K562 (cell line): Measurements from ENCODE around the gene OSTF1. TPM values are rescaled to one million over a fixed set of nuclear protein-coding genes. Genes with fewer than 3 reads are reported as not detected.

Source experiments
- ATAC-seq: fragments of 200-7000 bp; cut with Tn5 transposase; 3 replicates; pipeline ENCODE4 v1.9.1; 2020; ENCODE audit warnings: moderate library complexity
- BruUV-seq: library from RNA; stranded (reverse); fragments of 400-500 nt; replicated peaks from 2 replicates; lab custom pipeline; 2021; lab: Mats Ljungman, UMichigan
- CTCF ChIA-PET: fragments of 300-600 bp; formaldehyde crosslinking; extraction: SDS; loops from one replicate; lab custom pipeline; 2021; ENCODE audit warnings: low intra/inter-chr PET ratio; lab: Yijun Ruan, JAX
- POLR2A ChIA-PET: fragments of 300-600, 350-650 bp; sonication (Branson Sonifier 250); formaldehyde crosslinking; extraction: SDS; loops from one replicate; lab custom pipeline; 2021; ENCODE audit warnings: antibody characterized with exemption, inconsistent platforms; lab: Yijun Ruan, JAX
- DNase-seq, 4 experiments: peaks; one replicate each; pipeline versions ENCODE4 v3.0.0 to v3.0.0-alpha.2; 2011 to 2018; ENCODE audit warnings: low spot score in 3 of 4, mixed read lengths in 3 of 4; ENCODE audit errors: extremely low read depth in 1 of 4
- FAIRE-seq: peaks from 2 replicates; lab custom pipeline; 2011; peaks lifted over from hg19 to GRCh38; lab: Jason Lieb, UNC
- H2AFZ ChIP-seq: 2 replicates; pipeline ENCODE4 v1.6.0; 2011; ENCODE audit warnings: low read depth, low read length, control low read depth, inconsistent platforms
- H3K27ac ChIP-seq: fragments of 200-600 bp; 3 replicates; pipeline ENCODE4 v1.8.0; 2011; ENCODE audit warnings: low read depth, mild to moderate bottlenecking, control low read depth, inconsistent platforms, low read length, moderate library complexity, mixed read lengths; ENCODE audit errors: extremely low read depth
- H3K27me3 ChIP-seq, 2 experiments: fragments of 300-600 bp in 1 of 2; 2 replicates in 1 of 2; 3 replicates in 1 of 2; pipeline versions ENCODE4 v1.6.0 to v1.8.0; 2011; ENCODE audit warnings: inconsistent platforms in 2 of 2, low read length in 2 of 2, mild to moderate bottlenecking in 1 of 2, mixed read lengths in 1 of 2, moderate library complexity in 1 of 2; ENCODE audit not compliant: control insufficient read depth in 2 of 2, insufficient read depth in 2 of 2
- H3K36me3 ChIP-seq: fragments of 300-600 bp; 3 replicates; pipeline ENCODE4 v1.8.0; 2011; ENCODE audit warnings: mild to moderate bottlenecking, low read length, inconsistent platforms; ENCODE audit not compliant: control insufficient read depth, insufficient read depth
- H3K4me1 ChIP-seq, 2 experiments: fragments of 200-600 bp in 1 of 2; replicated peaks in 1 of 2; 2 replicates in 1 of 2; 3 replicates in 1 of 2; pipeline versions ENCODE4 v1.5.1 to v1.8.0; 2011; ENCODE audit warnings: inconsistent platforms in 2 of 2, low read length in 2 of 2, mild to moderate bottlenecking in 1 of 2, mixed read lengths in 1 of 2, moderate library complexity in 1 of 2; ENCODE audit not compliant: control insufficient read depth in 2 of 2, insufficient read depth in 2 of 2
- H3K4me2 ChIP-seq: 2 replicates; pipeline ENCODE4 v1.6.1; 2011; ENCODE audit warnings: low read length, control low read depth, inconsistent platforms, mixed read lengths; ENCODE audit not compliant: insufficient read depth
- H3K4me3 ChIP-seq: fragments of 200-600 bp; sonication (generic), shearing (Covaris generic); 2 replicates; pipeline ENCODE4 v1.5.1; 2016; ENCODE audit warnings: control low read depth, inconsistent platforms
- H3K79me2 ChIP-seq: fragments of 200-600 bp; 3 replicates; pipeline ENCODE4 v1.8.0; 2011; ENCODE audit warnings: low read length, inconsistent platforms; ENCODE audit not compliant: control insufficient read depth, insufficient read depth
- H3K9ac ChIP-seq, 2 experiments: 2 replicates each; pipeline versions ENCODE4 v1.6.0 to v1.6.1; 2011; ENCODE audit warnings: low read depth in 2 of 2, low read length in 2 of 2, control low read depth in 1 of 2, inconsistent platforms in 1 of 2, mild to moderate bottlenecking in 1 of 2, mixed read lengths in 1 of 2; ENCODE audit not compliant: insufficient read depth in 1 of 2
- H3K9me1 ChIP-seq: one replicate; pipeline ENCODE4 v1.6.0; 2011; ENCODE audit warnings: inconsistent platforms, mild to moderate bottlenecking, low read length, moderate library complexity; ENCODE audit not compliant: control insufficient read depth, insufficient read depth
- H3K9me3 ChIP-seq: replicated peaks from 2 replicates; pipeline ENCODE4 v1.5.1; 2011; ENCODE audit warnings: low read depth, low read length, inconsistent platforms; ENCODE audit not compliant: control insufficient read depth, insufficient read depth
- H4K20me1 ChIP-seq: replicated peaks from 2 replicates; pipeline ENCODE4 v1.6.1; 2011; ENCODE audit warnings: low read length, inconsistent platforms, mixed read lengths; ENCODE audit not compliant: control insufficient read depth, insufficient read depth
- CAMTA2 ChIP-seq: fragments of 250-450 bp; sonication (Bioruptor Pico); conservative IDR thresholded peaks from 2 replicates; pipeline ENCODE4 v1.5.1; 2022
- ELF4 ChIP-seq: fragments of 450-650 bp; formaldehyde crosslinking; IDR thresholded peaks from 2 replicates; pipeline ENCODE4 v1.4.0; 2022; ENCODE audit warnings: missing genetic modification characterization
- NCOR1 ChIP-seq: fragments of 450-650 bp; IDR thresholded peaks from 2 replicates; pipeline ENCODE4 v1.6.1; 2016; ENCODE audit warnings: mild to moderate bottlenecking, moderate library complexity
- TBL1XR1 ChIP-seq, 2 experiments: IDR thresholded peaks; 2 replicates each; pipeline ENCODE4 v1.6.1; 2012; ENCODE audit warnings: improper control_type of control experiment in 2 of 2, low read length in 2 of 2, mild to moderate bottlenecking in 1 of 2
- ZNF407 ChIP-seq: fragments of 450-650 bp; IDR thresholded peaks from 2 replicates; pipeline ENCODE4 v1.6.1; 2016; ENCODE audit warnings: low read depth
- WGBS: fragments of 100-300 bp; shearing (Covaris generic); methylation state at CpG from one replicate; pipeline ENCODE4 v1.1.6; 2016; ENCODE audit warnings: low coverage, mixed read lengths; ENCODE audit not compliant: insufficient coverage; ENCODE audit errors: missing lambda C conversion rate; 5-methylcytosine and 5-hydroxymethylcytosine counted together
- in situ Hi-C: fragments of 300-500 bp; cut with MboI; formaldehyde crosslinking; loops from 4 replicates; pipeline ENCODE4 v1.15.0; 2018; ENCODE audit warnings: inconsistent platforms, mixed read lengths
- intact Hi-C: fragments of 100-400 bp; cut with micrococcal nuclease; formaldehyde crosslinking; loops from 2 replicates; pipeline ENCODE4 v1.14.2; 2022
- polyA plus RNA-seq, 8 experiments: library from polyadenylated mRNA; depleted of rRNA in 4 of 8; stranded (reverse) in 5 of 8; unstranded in 3 of 8; fragments of >200 nt; fragmentation: Nextera tagmentation in 2 of 8; fragmentation: Illumina TruSeq in 1 of 8; extraction: Ambion mirVana in 2 of 8; extraction: Trizol in 1 of 8; gene quantifications; 2 replicates each; pipeline versions ENCODE4 v1.2.1 to v1.2.3, GENCODE V29; 2011 to 2014; ENCODE audit warnings: inconsistent platforms in 1 of 8, missing spikeins in 1 of 8
- total RNA-seq, 7 experiments: library from RNA; depleted of rRNA in 6 of 7; stranded (reverse); fragments of >200 nt in 6 of 7; fragmentation: Illumina TruSeq in 2 of 7; extraction: Trizol in 2 of 7; gene quantifications; 2 replicates each; pipeline versions ENCODE4 v1.2.1 to v1.2.3, GENCODE V29; 2011 to 2021; ENCODE audit warnings: low replicate concordance in 1 of 7

Gene OSTF1
- total and polyA plus RNA-seq, 9 of the 15 experiments (the other 6 are each of a cell fraction or from before 2014, with no cell fraction given), result 15.0 to 37.3 (median 23.0) TPM

- Histone ChIP-seq H3K4me1 (peaks cover 0 to 12% of the 10 kb centered on the region in 2 experiments; a peak in 4 of 5 replicates), H3K4me3 (no peak overlapping the region), H3K9me3 (no peaks in the 10 kb centered on the region), H4K20me1 (no peaks in the 10 kb centered on the region), H3K4me2 (no peak overlapping the region), H3K9ac (no peak overlapping the region), H3K36me3 (no peaks in the 10 kb centered on the region; the same call in 2 of the 3 replicates), H3K27ac (no peak overlapping the region), H3K9me1 (no peaks in the 10 kb centered on the region), H2AFZ (no peak overlapping the region), H3K27me3 (no peaks in the 10 kb centered on the region), H3K79me2 (no peaks in the 10 kb centered on the region)
- BruUV-seq, result no TSS peak
- intact Hi-C loops (no loop called here), in situ Hi-C loops (no loop called here)
- no peak for FAIRE-seq
- TF ChIP-seq NCOR1 (no peak), ELF4 (no peak), TBL1XR1 (IDR thresholded peaks at IDR 0.05; ENCODE audit: low read length in 2 of 2) (no peak), ZNF407 (no peak), CAMTA2 (CRISPR knock-in tag) (no peak)
- ATAC-seq, result no peak
- POLR2A ChIA-PET, result no interaction called here
- 60% methylated on average over 1 of the region's 1 CpG for WGBS
- DNase-seq, result no peak
- CTCF ChIA-PET, result no interaction called here
Measured at GRCh38 chr9:75167281-75167680, 79.0 kb downstream of the OSTF1 start.
